Measurements from ENCODE around the gene DOK3.
A peak's percentile ranks its signal among the peaks of the same experiment; 100 is the strongest.

Gene DOK3, protein sequence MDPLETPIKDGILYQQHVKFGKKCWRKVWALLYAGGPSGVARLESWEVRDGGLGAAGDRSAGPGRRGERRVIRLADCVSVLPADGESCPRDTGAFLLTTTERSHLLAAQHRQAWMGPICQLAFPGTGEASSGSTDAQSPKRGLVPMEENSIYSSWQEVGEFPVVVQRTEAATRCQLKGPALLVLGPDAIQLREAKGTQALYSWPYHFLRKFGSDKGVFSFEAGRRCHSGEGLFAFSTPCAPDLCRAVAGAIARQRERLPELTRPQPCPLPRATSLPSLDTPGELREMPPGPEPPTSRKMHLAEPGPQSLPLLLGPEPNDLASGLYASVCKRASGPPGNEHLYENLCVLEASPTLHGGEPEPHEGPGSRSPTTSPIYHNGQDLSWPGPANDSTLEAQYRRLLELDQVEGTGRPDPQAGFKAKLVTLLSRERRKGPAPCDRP

DNA sequence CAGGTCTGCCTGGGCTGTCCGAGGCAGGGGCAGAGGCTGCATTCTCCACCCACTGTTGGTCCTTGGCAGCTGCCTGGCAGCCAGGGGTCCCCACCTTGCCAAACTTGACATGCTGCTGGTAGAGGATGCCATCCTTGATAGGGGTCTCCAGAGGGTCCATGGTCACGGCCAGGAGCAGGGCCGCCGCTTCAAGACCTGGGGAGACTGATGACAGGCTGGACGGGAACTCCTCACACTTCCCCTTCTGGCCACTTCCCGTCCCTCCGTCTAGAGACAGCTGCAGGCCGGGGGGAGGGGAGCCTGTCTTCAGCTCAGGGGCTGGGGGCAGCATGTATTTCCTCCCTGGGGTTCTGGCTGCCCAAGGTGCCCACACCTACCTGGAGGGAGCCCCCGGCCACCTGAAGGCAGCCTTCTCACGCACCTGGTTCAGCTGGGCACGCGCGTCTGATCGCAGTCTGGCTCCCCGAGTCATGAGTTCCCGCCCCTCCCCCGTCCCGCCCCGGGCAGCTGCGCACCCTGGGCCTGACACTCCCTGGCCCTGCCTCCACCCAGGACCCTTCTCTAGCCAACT is at the start of gene DOK3:
DOK3 (minus strand) TSS at position 446 of the 571 bp plus-strand sequence; CDS start at position 160, 286 bp downstream.
- Histone ChIP-seq H3K4me3 (ENCODE audit: low read depth, low read length) (peak within 1 kb of the TSS; percentile 12; the same call in 1 of the 2 replicates), H3K9me3 (ENCODE audit: severe bottlenecking) (no peaks in the 10 kb centered on the region), H3K27ac (peak within 1 kb of the TSS; percentile 51; the same call in 1 of the 2 replicates), H3K27me3 (ENCODE audit: insufficient read depth, low read depth, severe bottlenecking) (no peaks in the 10 kb centered on the region), H3K36me3 (peaks cover 2% of the 10 kb centered on the region; the same call in 1 of the 2 replicates)
- DNase-seq = peak; percentile 41
- TF ChIP-seq, protein P1, sequence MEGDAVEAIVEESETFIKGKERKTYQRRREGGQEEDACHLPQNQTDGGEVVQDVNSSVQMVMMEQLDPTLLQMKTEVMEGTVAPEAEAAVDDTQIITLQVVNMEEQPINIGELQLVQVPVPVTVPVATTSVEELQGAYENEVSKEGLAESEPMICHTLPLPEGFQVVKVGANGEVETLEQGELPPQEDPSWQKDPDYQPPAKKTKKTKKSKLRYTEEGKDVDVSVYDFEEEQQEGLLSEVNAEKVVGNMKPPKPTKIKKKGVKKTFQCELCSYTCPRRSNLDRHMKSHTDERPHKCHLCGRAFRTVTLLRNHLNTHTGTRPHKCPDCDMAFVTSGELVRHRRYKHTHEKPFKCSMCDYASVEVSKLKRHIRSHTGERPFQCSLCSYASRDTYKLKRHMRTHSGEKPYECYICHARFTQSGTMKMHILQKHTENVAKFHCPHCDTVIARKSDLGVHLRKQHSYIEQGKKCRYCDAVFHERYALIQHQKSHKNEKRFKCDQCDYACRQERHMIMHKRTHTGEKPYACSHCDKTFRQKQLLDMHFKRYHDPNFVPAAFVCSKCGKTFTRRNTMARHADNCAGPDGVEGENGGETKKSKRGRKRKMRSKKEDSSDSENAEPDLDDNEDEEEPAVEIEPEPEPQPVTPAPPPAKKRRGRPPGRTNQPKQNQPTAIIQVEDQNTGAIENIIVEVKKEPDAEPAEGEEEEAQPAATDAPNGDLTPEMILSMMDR (IDR thresholded peaks at IDR 0.05; ENCODE audit: low read depth, low read length) = no peak

DNA sequence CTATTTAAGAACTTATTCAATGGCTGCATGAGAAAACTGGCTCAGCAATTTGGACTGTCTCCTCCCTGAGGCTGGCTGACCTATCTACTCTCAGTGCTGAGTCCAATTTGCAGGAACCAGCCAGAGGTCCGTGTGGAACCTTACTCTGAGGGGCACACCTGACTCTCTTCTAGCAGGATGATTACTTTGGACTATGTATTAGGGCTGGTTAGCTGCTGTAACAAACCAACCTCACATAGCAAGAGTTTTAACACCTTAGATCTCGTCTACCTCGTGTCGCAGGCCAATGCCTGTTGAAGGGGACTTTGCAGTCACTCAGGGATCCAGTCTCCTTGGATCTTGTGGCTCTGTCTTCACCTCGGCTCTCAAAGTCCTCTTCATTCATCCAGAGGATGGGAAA is 48.2 kb upstream of the DOK3 start:
- no peak overlapping the region for H3K4me3 ChIP-seq (ENCODE audit: low read depth, low read length)
- no peaks in the 10 kb centered on the region for H3K9me3 ChIP-seq (ENCODE audit: severe bottlenecking)
- H3K36me3 ChIP-seq = peaks cover 1% of the 10 kb centered on the region; the same call in 1 of the 2 replicates
- no peaks in the 10 kb centered on the region for H3K27me3 ChIP-seq (ENCODE audit: insufficient read depth, low read depth, severe bottlenecking)
- no peak overlapping the region for H3K27ac ChIP-seq
- TF ChIP-seq, protein P1 (IDR thresholded peaks at IDR 0.05; ENCODE audit: low read depth, low read length) = no peak
- no peak for DNase-seq

DNA sequence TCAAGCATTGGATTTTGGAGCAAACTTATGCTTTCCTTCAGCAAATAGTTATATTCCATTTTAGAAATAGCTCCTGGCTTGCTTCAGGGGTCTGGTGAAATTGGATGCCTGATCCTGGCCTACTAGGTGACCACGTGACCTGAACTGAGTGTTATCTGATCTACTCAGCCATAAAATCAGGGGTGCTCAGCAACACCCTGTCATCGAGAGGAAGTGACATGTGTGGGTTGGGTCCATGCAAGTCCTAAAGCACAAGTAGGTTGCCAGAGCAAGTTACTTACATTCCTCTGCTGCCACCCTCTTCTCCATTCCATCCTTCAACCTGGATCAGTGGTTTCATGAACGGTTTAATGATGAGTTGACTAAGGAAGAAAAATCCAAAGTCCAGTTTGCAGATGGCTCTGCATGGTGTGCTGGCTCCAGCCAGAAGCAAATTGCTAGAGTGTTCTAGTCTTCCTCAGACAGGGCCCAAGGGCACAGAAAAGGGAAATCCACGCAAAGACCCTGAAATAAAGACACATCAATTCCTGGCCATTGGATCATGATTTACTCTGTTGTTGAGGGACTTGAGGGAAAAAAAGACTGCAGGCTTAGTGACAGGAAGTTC is 47.5 kb upstream of the DOK3 start:
- TF ChIP-seq, protein P1 (IDR thresholded peaks at IDR 0.05; ENCODE audit: low read depth, low read length) = no peak
- no peak for DNase-seq

DNA sequence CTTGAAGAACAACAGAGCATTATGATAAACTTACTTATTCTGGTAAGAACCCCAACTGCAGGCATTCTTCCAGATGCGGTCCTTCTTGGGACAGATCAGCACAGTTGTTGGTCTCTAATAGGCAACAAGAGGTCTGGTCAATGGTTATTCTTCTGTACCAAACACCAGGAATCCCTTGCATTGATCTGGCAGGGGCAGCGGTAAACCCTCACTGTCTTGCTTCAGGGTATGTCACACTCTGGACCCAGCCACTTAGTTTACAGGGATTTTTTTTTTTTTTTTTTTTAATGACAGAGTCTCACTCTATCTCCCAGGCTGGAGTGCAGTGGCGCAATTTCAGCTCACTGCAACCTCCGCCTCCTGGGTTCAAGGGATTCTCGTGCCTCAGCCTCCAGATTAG is 46.0 kb upstream of the DOK3 start:
- TF ChIP-seq, protein P1 (IDR thresholded peaks at IDR 0.05; ENCODE audit: low read depth, low read length) = no peak
- Histone ChIP-seq H3K9me3 (ENCODE audit: severe bottlenecking) (no peaks in the 10 kb centered on the region), H3K36me3 (peaks cover 10% of the 10 kb centered on the region), H3K4me3 (ENCODE audit: low read depth, low read length) (no peak overlapping the region), H3K27ac (no peak overlapping the region), H3K27me3 (ENCODE audit: insufficient read depth, low read depth, severe bottlenecking) (no peaks in the 10 kb centered on the region)
- DNase-seq = no peak

More for the DNA sequence above, 47.5 kb upstream of the DOK3 start:
- Histone ChIP-seq H3K36me3 (peaks cover 2% of the 10 kb centered on the region; the same call in 1 of the 2 replicates), H3K27ac (no peak overlapping the region), H3K27me3 (ENCODE audit: insufficient read depth, low read depth, severe bottlenecking) (no peaks in the 10 kb centered on the region), H3K9me3 (ENCODE audit: severe bottlenecking) (no peaks in the 10 kb centered on the region), H3K4me3 (ENCODE audit: low read depth, low read length) (no peak overlapping the region)

DNA sequence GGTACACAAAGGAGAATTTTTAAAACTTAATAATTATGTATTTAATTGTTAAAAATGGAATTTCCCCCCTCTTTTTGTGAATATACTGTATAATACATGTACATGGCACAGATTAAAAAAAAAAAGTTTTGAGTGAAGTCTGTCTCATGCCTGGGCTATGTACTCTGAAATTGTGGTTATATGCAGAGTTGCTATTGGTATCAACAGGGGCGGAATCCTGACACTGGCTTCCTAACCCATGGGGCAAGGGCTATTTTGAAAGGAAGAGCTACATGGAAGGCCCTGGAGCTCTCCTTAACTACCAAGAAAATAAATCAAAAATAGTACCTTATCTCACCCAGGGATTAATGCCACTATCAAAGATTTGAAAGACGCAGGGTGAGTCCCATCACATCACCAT is 45.6 kb upstream of the DOK3 start:
- Histone ChIP-seq H3K36me3 (peaks cover 10% of the 10 kb centered on the region), H3K9me3 (ENCODE audit: severe bottlenecking) (no peaks in the 10 kb centered on the region), H3K27me3 (ENCODE audit: insufficient read depth, low read depth, severe bottlenecking) (no peaks in the 10 kb centered on the region), H3K27ac (no peak overlapping the region), H3K4me3 (ENCODE audit: low read depth, low read length) (no peak overlapping the region)
- no peak for DNase-seq
- TF ChIP-seq, protein P1 (IDR thresholded peaks at IDR 0.05; ENCODE audit: low read depth, low read length) = no peak

All from WERI-Rb-1 (cell line).